Effector CD8-positive, alpha-beta T cell (primary cell): Measurements from ENCODE around the gene IKBKG.
A peak's percentile ranks its signal among the peaks of the same experiment; 100 is the strongest.
"Not testable (repeated sequence)": the region's sequence is repeated elsewhere in the genome, so short reads cannot be mapped to it uniquely, and the experiment has no call there.

ENCODE experiments used
- DNase-seq: peaks from one replicate; lab custom pipeline; 2025; lab: John Stamatoyannopoulos, UW

The IKBKG gene

GRCh38 chrX:154525606-154526490, 21.6 kb upstream of the IKBKG start:
- DNase-seq, result no peak

DNA sequence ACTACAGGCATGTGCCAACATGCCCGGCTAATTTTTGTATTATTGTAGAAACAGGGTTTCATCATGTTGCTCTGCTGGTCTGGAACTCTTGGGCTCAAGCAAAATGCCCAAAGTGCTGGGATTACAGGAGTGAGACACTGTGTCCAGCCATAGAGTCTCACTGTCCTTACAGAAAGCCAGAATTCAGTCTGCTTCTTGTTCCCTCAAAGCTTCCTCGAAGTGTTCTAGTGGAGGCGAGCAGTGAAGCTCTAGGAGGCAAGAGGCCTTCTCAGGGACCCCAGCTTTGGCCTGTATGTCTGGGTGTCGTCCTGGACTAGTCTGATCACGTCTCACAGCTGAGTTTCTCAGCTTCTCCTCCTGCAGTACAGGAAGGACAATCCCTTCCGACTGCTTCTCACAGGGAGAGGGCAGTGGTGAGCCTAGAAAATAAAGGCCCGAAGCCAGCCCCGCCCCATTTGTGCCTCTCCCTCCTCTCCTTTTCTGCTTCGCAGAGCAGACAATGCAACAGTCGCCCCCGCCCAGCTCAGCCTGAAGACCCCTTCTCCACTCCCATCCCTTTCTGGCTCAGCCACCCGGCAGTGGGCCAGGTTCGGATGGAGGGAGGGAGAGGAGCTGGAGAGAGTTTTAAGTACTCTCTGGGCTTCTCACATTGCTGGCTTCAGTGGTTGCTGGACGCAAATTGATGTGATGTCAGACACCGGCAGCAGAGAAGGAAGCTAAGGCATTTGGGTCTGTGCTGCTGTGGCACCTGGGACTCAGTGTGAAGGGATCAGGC, 20.3 kb upstream of the IKBKG start:
- DNase-seq, result peak; percentile 11

GRCh38 chrX:154529206-154529612, 18.2 kb upstream of the IKBKG start:
- no peak for DNase-seq

GRCh38 chrX:154530286-154530685, 17.1 kb upstream of the IKBKG start:
- no peak for DNase-seq

DNA sequence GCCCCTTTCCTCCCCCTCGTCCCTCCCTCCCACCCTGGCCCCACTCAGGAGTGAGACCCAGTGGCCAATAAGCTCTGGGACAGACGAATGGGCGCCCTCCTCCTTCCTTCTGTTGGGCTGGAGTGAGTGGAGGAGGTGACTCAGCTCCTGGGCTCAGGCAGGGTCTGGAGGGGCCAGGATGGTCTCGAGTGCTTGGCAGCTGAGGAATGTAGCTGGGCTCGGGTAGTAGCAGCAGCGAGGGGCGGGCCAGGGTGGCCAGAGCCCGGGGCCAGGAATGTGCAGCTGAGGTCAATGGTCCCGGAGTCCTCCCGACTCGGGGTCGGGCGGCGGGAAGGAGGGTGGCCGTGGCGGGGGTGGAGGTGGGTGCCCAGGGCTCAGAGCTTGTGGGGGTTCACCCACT, 15.8 kb upstream of the IKBKG start:
- DNase-seq, result no peak

DNA sequence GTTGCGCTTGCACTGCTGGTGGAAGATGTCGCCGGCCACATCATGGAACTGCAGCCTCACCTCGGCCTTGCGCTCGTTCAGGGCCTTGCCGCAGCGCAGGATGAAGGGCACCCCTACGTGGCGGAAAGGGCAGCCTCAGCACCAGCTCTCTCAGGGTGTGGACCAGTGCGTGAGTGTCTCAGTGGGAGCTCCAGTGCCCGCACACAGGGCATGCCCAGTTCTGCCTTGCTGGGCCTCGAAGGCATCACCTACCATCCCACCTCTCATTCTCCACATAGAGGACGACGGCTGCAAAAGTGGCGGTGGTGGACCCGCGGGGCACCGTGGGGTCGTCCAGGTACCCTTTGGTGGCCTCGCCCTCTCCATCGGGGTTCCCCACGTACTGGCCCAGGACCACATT, 14.7 kb upstream of the IKBKG start:
- no peak for DNase-seq

DNA sequence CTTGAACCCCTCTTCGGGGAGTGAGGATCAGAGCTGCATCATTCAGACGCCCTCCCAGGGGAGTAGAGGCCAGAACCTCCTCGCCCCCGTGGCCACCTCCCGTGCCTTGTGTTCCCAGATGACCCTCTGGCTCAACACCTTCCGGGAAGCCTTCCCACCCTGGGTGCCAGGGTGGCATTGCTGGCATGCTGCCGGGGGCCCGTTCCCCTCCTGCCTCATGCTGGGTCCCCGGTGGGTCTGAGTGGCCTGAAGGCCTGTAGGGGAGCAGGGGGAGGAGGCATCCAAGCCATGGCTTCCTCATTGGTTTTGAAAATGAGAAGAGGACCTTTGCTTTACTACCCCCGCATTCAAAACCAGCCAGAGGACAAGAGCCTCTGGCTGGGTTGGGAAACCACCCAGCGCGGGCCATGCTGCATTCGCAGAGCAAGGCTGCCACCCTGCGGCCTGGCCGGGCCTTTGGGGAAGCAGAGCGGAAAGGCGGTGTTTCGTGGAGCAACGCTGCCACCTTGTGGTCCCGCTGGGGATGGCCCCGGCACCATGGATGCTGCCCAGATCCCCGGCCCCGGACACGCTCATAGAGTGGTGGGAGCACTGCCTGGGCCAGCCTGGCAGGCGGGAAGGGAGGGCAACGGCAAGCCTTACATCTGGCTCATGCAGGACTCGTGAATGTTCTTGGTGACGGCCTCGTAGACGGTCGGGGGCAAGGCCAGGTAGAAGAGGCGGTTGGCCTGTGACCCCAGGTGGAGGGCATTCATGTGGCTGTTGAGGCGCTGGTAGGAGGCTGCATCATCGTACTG, 12.7 kb upstream of the IKBKG start:
- DNase-seq, result peak; percentile 79

GRCh38 chrX:154535892-154536291, 11.5 kb upstream of the IKBKG start:
- no peak for DNase-seq

DNA sequence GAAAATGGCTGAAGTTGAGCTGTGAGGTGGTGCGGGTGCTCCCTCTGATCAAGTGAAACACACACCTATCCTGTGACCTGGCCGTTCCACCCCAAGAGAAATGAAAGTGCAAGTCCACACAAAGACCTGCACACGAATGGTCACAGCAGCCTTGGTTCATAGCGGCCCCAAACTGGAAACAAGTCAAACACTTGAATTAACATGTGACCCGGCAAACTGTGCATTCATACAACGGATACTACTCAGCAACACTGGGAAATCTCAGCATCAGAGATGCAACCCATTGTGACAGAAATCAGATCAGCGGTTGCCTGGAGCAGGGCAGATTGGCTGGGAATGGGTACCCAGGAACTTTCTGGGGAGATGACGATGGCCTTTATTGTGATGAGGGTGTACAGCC, 8.3 kb upstream of the IKBKG start:
- DNase-seq, result no peak

DNA sequence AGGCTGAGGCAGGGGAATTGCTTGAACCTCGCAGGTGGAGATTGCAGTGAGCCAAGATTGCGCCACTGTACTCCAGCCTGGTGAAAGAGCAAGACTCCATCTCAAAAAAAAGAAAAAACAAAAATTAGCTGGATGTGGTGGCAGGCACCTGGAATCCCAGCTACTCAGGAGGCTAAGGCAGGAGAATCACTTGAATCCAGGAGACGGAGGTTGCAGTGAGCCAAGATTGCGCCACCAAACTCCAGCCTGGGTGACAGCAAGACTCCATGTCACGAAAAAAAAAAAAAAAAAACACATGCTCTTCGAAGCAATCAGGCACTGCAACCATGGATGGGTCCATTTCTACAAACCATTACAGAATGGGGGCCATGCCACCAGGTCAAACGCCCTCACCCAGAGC, 7.1 kb upstream of the IKBKG start:
- not testable (repeated sequence) for DNase-seq

GRCh38 chrX:154540897-154541535, 6.4 kb upstream of the IKBKG start:
- no peak for DNase-seq

DNA sequence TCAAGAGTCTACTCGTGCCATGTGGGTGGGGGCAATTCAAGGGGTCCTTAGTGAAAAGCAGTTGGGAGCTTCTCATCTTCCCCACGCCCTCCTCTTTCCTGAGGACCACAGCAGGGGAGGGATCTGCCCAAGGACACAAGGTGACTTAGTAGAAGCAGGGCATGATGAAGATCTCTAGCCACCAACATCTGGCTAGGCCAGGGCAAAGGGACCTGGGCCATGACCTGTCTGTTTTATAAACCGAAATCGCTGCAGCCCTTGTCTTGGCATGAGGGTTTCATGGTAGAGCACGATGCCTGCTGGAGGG, 5.9 kb upstream of the IKBKG start:
- DNase-seq, result no peak

DNA sequence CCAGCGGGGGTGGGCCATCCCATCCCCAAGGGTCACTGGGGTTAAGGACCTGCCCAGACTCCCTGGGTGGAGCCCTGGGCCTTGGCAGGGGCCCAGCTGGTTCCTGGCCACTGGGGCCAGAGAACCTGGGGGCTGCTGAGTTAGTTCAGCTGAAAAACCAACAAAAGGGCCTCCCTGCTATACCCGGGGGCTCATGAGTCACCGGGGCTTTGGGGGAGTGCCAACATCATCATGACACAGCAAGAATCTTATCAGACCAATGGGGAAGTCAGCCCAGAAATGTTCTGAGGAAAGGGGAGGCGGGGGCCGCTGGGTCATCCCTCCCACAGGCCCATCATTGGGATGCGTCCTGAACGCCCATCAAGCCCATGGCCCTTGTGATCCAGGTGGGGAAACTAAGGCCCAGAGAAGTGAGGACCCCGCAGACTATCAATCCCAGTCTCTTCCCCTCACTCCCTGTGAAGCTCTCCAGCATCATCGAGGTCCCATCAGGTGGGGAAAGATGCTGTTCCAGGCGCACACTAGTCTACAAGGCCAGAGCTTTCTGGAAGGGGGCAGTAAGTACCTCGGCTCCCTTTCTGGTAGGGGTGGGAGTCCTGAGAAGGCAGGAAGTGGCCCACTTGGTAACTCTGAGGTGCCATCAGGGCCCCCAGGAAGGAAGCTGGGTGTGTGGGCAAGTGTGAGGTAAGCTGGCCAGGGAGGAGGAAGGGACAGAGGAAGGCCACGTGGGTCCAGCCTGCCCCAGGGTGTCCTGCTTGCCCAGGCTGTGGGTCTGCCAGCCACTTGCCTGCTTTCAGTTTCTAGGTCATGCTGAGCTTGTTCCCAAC, 5.3 kb upstream of the IKBKG start:
- DNase-seq, result no peak

GRCh38 chrX:154542723-154543424, 4.5 kb upstream of the IKBKG start:
- no peak for DNase-seq

DNA sequence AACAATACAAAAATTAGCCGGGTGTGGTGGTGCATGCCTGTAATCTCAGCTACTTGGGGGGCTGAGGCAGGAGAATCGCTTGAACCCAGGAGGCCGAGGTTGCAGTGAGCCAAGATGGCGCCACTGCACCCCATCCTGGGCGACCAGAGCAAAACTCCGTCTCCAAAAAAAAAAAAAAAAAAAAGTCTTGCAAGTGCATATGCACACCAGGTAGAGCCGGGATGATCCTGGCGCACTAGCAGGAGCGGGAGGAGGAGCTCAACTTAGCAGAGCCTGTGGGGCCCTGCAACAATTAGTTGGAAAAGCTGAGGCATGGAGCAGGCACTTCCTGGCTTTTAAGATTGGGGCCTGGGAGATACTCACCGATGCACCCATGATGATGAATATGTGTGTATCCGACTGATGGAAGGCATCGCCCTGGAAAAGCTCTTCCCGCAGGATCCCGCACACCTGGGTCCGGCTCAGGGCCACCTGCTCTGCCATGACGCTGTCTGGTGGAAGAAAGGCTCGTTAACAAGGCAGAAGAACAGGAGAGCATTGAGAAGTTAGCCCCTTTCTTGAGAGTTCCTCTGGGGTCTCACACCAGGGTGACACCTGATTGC, 1.6 kb upstream of the IKBKG start:
- DNase-seq, result no peak

- peak; percentile 79 for DNase-seq
Observed at GRCh38 chrX:154546354-154547244, 821 bp upstream of the IKBKG start, which contains the start of gene G6PD. Gene G6PD (minus strand): TSS chrX:154546846. CDS start chrX:154546155, 691 bp downstream.

- DNase-seq, result no peak
Observed at GRCh38 chrX:154548028-154548316, 552 bp downstream of the IKBKG start.

DNA sequence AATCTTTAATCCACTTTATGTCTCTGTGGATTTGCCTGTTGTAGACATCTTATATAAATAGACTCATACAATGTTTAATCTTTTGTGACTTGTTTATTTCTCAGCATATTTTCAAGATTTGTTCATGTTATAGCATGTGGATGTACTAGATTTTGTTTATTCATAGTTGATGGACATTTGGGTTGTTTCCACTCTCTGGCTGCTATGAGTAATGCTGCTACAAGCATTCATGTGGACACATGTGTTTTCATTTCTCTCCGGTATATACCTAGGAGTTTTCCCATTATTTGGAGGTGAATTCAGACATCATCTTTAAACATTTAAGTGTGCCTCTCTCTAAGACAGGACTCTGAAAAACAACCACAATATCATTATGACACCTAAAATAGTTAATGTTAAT, 2.3 kb downstream of the IKBKG start:
- no peak for DNase-seq
